Prostate gland (tissue), 2 donors: ENCODE data around the gene CCDC188.

Experiments used
- CTCF ChIP-seq, 4 experiments: fragments of 200-600 bp in 2 of 4; fragments of 450-650 bp in 2 of 4; sonication (generic) in 2 of 4; IDR thresholded peaks; 1 replicate in 3 of 4; 2 replicates in 1 of 4; pipeline ENCODE4 v1.5.1; 2016 to 2019; ENCODE audit warnings: antibody characterized with exemption in 4 of 4, mild to moderate bottlenecking in 2 of 4, moderate library complexity in 2 of 4
- POLR2A ChIP-seq: fragments of 450-650 bp; IDR thresholded peaks from one replicate; pipeline ENCODE4 v1.6.1; 2016; ENCODE audit warnings: antibody characterized with exemption, mild to moderate bottlenecking
- POLR2AphosphoS5 ChIP-seq: sonication (generic); formaldehyde crosslinking; IDR thresholded peaks from one replicate; pipeline ENCODE4 v1.6.1; 2017; ENCODE audit warnings: antibody characterized with exemption

- no peak for TF ChIP-seq POLR2A
- no peak for TF ChIP-seq CTCF (IDR thresholded peaks at IDR 0.05)
- TF ChIP-seq POLR2AphosphoS5: no peak
These were observed 7.7 kb upstream of the CCDC188 start for GRCh38 chr22:20158391-20159036.
